Suprapubic skin (tissue), 4 donors: ENCODE results near the gene TULP3. TPM values are rescaled to one million over a fixed set of nuclear protein-coding genes. Genes with fewer than 3 reads are reported as not detected.

ENCODE experiments used
- DNase-seq, 2 donors: peaks; one replicate each; pipeline ENCODE4 v3.0.0-alpha.2; 2019; ENCODE audit warnings: low spot score in 2 of 2
- H3K27ac ChIP-seq: fragments of 200-600 bp; sonication (generic); one replicate; pipeline ENCODE4 v1.5.1; 2019
- H3K27me3 ChIP-seq: fragments of 200-600 bp; sonication (generic); one replicate; pipeline ENCODE4 v1.5.1; 2019
- H3K36me3 ChIP-seq: fragments of 200-600 bp; sonication (generic); one replicate; pipeline ENCODE4 v1.5.1; 2019
- H3K4me1 ChIP-seq: fragments of 200-600 bp; sonication (generic); one replicate; pipeline ENCODE4 v1.5.1; 2019
- H3K4me3 ChIP-seq: fragments of 200-600 bp; sonication (generic); one replicate; pipeline ENCODE4 v1.5.1; 2019; ENCODE audit warnings: mild to moderate bottlenecking
- H3K9me3 ChIP-seq: fragments of 200-600 bp; sonication (generic); one replicate; pipeline ENCODE4 v1.5.1; 2019
- EP300 ChIP-seq: sonication (generic); formaldehyde crosslinking; IDR thresholded peaks from one replicate; pipeline ENCODE4 v1.6.1; 2017; ENCODE audit warnings: antibody characterized with exemption
- POLR2A ChIP-seq, 2 donors: fragments of 450-650 bp; IDR thresholded peaks; one replicate each; pipeline ENCODE4 v1.6.1; 2017; ENCODE audit warnings: antibody characterized with exemption in 2 of 2, mild to moderate bottlenecking in 2 of 2, moderate library complexity in 2 of 2
- POLR2AphosphoS5 ChIP-seq, 3 donors: sonication (generic); formaldehyde crosslinking; IDR thresholded peaks; one replicate each; pipeline ENCODE4 v1.6.1; 2017; ENCODE audit warnings: antibody characterized with exemption in 3 of 3
- WGBS: methylation state at CpG from one replicate; pipeline ENCODE4 v1.1.5; 2018; 5-methylcytosine and 5-hydroxymethylcytosine counted together
- total RNA-seq, 4 donors: library from RNA; depleted of rRNA; stranded (reverse); fragments of >200 nt; gene quantifications; one replicate each; pipeline ENCODE4 v1.1.0, GENCODE V29; 2016
- TF ChIP-seq, protein P1 (sequence below), 2 donors: fragments of 200-600 bp in 1 of 2; fragments of 450-650 bp in 1 of 2; sonication (generic) in 1 of 2; IDR thresholded peaks; one replicate each; pipeline ENCODE4 v1.5.1; 2016 to 2019; ENCODE audit warnings: antibody characterized with exemption in 2 of 2, mild to moderate bottlenecking in 1 of 2, moderate library complexity in 1 of 2

The TULP3 gene
- total RNA-seq, 4 donors from 2014 or later = 21.0 to 55.8 (median 35.6) TPM

DNA sequence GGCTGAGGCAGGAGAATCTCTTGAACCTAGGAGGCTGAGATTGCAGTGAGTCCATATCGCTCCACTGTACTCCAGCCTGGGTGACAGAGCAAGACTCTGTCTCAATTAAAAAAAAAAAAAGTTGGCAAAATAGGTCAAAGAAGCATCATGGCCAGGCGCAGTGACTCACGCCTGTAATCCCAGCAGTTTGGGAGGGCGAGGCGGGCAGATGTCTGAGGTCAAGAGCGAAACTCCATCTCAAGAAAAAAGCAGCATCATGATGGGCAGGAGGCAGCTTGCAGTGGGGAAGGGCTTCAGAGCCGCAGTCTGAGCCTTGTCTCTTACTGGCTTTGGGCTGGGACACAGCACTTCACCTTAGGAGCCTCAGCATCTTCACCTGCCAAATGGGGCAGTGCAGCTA, 89.9 kb downstream of the TULP3 start:
- Histone ChIP-seq H3K27me3 (no peaks in the 10 kb centered on the region), H3K27ac (no peak overlapping the region), H3K4me3 (no peak overlapping the region), H3K4me1 (no peaks in the 10 kb centered on the region), H3K36me3 (no peaks in the 10 kb centered on the region), H3K9me3 (no peaks in the 10 kb centered on the region)
- TF ChIP-seq POLR2AphosphoS5 (IDR thresholded peaks at IDR 0.05) = no peak
- TF ChIP-seq, protein P1, sequence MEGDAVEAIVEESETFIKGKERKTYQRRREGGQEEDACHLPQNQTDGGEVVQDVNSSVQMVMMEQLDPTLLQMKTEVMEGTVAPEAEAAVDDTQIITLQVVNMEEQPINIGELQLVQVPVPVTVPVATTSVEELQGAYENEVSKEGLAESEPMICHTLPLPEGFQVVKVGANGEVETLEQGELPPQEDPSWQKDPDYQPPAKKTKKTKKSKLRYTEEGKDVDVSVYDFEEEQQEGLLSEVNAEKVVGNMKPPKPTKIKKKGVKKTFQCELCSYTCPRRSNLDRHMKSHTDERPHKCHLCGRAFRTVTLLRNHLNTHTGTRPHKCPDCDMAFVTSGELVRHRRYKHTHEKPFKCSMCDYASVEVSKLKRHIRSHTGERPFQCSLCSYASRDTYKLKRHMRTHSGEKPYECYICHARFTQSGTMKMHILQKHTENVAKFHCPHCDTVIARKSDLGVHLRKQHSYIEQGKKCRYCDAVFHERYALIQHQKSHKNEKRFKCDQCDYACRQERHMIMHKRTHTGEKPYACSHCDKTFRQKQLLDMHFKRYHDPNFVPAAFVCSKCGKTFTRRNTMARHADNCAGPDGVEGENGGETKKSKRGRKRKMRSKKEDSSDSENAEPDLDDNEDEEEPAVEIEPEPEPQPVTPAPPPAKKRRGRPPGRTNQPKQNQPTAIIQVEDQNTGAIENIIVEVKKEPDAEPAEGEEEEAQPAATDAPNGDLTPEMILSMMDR (IDR thresholded peaks at IDR 0.05) = no peak
- no peak for TF ChIP-seq POLR2A (IDR thresholded peaks at IDR 0.05)
- TF ChIP-seq EP300 = no peak
- 81% methylated on average over 7 of the region's 7 CpGs for WGBS
- no peak for DNase-seq

GRCh38 chr12:2982361-2982760, 91.7 kb downstream of the TULP3 start:
- no peak overlapping the region for H3K27ac ChIP-seq
- WGBS = 53% methylated on average over 6 of the region's 13 CpGs
- no peak for TF ChIP-seq EP300
- TF ChIP-seq POLR2AphosphoS5 (IDR thresholded peaks at IDR 0.05) = no peak
- TF ChIP-seq POLR2A (IDR thresholded peaks at IDR 0.05) = no peak
- TF ChIP-seq, protein P1 (IDR thresholded peaks at IDR 0.05) = no peak
- DNase-seq = no peak
- no peak overlapping the region for H3K4me3 ChIP-seq
- H3K36me3 ChIP-seq = no peaks in the 10 kb centered on the region
- H3K4me1 ChIP-seq = no peaks in the 10 kb centered on the region
- H3K27me3 ChIP-seq = no peaks in the 10 kb centered on the region
- no peaks in the 10 kb centered on the region for H3K9me3 ChIP-seq

DNA sequence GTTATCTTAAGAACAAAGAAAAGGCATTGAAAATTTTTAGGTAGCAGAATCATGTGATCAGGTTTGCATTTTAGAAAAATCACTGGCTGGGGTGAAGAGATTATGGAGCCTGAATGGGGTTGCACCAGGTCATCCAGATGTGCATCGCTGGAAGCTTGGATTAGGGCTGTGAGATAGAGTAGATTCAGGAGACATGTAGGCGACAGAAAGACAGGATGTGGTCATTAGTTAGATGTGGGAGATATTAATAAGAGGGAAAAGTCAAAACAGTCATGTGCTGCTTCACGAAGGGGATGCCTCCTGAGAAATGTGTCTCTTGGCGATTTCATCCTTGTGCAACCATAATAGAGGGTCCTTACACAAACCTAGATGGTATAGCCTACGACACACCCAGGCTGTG, 93.6 kb downstream of the TULP3 start:
- H3K4me1 ChIP-seq = no peaks in the 10 kb centered on the region
- no peak for DNase-seq
- no peak overlapping the region for H3K27ac ChIP-seq
- TF ChIP-seq EP300 (no peak), POLR2A (IDR thresholded peaks at IDR 0.05) (no peak), POLR2AphosphoS5 (IDR thresholded peaks at IDR 0.05) (no peak)
- TF ChIP-seq, protein P1 (IDR thresholded peaks at IDR 0.05) = no peak
- 84% methylated on average over 5 of the region's 5 CpGs for WGBS
- no peaks in the 10 kb centered on the region for H3K36me3 ChIP-seq
- no peaks in the 10 kb centered on the region for H3K27me3 ChIP-seq
- no peak overlapping the region for H3K4me3 ChIP-seq
- no peaks in the 10 kb centered on the region for H3K9me3 ChIP-seq

- H3K4me3 ChIP-seq = no peak overlapping the region
- H3K27me3 ChIP-seq = no peaks in the 10 kb centered on the region
- H3K9me3 ChIP-seq = no peaks in the 10 kb centered on the region
- 97% methylated on average over 1 of the region's 1 CpG for WGBS
- no peaks in the 10 kb centered on the region for H3K36me3 ChIP-seq
- H3K4me1 ChIP-seq = no peaks in the 10 kb centered on the region
- DNase-seq = no peak
- H3K27ac ChIP-seq = no peak overlapping the region
- TF ChIP-seq POLR2A (IDR thresholded peaks at IDR 0.05) = no peak
- TF ChIP-seq POLR2AphosphoS5 (IDR thresholded peaks at IDR 0.05) = no peak
- TF ChIP-seq EP300 = no peak
- TF ChIP-seq, protein P1 (IDR thresholded peaks at IDR 0.05) = no peak
These were observed 94.0 kb downstream of the TULP3 start for GRCh38 chr12:2984698-2985097.

DNA sequence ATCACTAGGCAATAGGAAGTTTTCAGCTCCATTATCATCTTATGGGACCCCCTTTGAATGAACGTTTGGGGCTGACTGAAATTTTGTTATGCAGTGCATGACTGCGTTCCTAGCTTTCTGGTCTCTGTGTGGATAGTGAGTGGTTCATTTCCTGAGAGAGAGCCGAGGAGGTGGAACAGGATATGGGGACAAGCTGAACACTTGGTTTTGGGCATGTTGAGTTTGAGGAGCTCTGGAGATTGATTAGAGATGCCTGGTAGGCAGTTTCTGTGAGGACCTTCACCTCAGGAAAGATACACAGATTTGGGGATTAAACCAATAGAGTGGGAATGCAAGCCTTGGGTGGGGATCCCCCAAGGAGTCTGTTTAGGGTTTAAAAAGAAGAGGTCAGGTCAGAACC, 96.2 kb downstream of the TULP3 start:
- no peaks in the 10 kb centered on the region for H3K36me3 ChIP-seq
- no peak overlapping the region for H3K27ac ChIP-seq
- no peaks in the 10 kb centered on the region for H3K4me1 ChIP-seq
- H3K9me3 ChIP-seq = no peaks in the 10 kb centered on the region
- H3K4me3 ChIP-seq = no peak overlapping the region
- 82% methylated on average over 3 of the region's 3 CpGs for WGBS
- no peak for DNase-seq
- TF ChIP-seq POLR2AphosphoS5 (IDR thresholded peaks at IDR 0.05) = no peak
- TF ChIP-seq EP300 = no peak
- no peak for TF ChIP-seq POLR2A (IDR thresholded peaks at IDR 0.05)
- TF ChIP-seq, protein P1 (IDR thresholded peaks at IDR 0.05) = no peak
- no peaks in the 10 kb centered on the region for H3K27me3 ChIP-seq
